ENCODE results near the gene TSHZ1.

Gene TSHZ1, protein sequence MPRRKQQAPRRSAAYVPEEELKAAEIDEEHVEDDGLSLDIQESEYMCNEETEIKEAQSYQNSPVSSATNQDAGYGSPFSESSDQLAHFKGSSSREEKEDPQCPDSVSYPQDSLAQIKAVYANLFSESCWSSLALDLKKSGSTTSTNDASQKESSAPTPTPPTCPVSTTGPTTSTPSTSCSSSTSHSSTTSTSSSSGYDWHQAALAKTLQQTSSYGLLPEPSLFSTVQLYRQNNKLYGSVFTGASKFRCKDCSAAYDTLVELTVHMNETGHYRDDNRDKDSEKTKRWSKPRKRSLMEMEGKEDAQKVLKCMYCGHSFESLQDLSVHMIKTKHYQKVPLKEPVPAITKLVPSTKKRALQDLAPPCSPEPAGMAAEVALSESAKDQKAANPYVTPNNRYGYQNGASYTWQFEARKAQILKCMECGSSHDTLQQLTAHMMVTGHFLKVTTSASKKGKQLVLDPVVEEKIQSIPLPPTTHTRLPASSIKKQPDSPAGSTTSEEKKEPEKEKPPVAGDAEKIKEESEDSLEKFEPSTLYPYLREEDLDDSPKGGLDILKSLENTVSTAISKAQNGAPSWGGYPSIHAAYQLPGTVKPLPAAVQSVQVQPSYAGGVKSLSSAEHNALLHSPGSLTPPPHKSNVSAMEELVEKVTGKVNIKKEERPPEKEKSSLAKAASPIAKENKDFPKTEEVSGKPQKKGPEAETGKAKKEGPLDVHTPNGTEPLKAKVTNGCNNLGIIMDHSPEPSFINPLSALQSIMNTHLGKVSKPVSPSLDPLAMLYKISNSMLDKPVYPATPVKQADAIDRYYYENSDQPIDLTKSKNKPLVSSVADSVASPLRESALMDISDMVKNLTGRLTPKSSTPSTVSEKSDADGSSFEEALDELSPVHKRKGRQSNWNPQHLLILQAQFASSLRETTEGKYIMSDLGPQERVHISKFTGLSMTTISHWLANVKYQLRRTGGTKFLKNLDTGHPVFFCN (N-terminal part only)

DNA sequence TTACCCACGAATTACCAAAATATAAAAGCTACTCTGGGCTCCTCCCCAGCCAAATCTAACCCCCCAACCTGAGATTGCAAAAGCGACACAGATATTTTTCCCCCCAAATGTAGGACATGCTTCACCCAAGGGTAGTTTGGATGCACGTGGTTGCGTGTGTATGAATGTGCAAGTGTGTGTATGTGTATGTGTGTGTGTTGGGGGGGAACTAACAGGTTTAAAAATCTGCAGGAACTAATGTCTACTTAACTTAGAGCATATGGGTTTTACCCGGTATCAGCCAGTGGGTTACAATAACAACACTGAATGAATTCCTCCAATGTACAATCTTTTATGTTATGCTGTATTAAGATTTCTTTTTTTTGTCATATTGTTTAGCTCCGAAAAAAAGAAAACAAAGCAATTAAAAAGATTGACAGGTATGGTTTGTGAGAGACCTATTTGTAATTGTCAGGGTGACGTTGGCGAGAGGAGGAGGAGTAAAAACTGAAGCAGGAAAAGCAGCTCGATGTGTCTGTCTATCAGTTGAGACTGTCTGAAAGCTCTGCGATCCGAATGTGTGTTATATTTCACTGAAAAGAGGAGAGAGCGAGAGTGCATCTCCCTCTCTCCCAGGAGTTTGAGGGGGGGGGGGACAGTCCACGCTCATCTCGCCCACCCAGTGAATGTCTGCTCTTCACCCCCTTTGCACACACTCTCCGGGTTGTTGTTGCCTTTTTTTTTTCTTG is at the start of gene TSHZ1:
Gene TSHZ1, plus strand, starts transcription at position 524 of the 728 bp plus-strand sequence. CDS start 1,080 bp downstream, outside the sequence.
- H3K4me3 ChIP-seq (replicated peaks in 1 of 2; ENCODE audit: low read depth in 2 of 2, low read length in 2 of 2) = peak within 1 kb of the TSS; percentile 83 to 85
- DNase-seq (ENCODE audit: low read depth in 2 of 2) = peak; percentile 87 to 89
- TF ChIP-seq, protein P1, sequence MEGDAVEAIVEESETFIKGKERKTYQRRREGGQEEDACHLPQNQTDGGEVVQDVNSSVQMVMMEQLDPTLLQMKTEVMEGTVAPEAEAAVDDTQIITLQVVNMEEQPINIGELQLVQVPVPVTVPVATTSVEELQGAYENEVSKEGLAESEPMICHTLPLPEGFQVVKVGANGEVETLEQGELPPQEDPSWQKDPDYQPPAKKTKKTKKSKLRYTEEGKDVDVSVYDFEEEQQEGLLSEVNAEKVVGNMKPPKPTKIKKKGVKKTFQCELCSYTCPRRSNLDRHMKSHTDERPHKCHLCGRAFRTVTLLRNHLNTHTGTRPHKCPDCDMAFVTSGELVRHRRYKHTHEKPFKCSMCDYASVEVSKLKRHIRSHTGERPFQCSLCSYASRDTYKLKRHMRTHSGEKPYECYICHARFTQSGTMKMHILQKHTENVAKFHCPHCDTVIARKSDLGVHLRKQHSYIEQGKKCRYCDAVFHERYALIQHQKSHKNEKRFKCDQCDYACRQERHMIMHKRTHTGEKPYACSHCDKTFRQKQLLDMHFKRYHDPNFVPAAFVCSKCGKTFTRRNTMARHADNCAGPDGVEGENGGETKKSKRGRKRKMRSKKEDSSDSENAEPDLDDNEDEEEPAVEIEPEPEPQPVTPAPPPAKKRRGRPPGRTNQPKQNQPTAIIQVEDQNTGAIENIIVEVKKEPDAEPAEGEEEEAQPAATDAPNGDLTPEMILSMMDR (IDR thresholded peaks at IDR 0.05; ENCODE audit: low read depth, low read length) = no peak

DNA sequence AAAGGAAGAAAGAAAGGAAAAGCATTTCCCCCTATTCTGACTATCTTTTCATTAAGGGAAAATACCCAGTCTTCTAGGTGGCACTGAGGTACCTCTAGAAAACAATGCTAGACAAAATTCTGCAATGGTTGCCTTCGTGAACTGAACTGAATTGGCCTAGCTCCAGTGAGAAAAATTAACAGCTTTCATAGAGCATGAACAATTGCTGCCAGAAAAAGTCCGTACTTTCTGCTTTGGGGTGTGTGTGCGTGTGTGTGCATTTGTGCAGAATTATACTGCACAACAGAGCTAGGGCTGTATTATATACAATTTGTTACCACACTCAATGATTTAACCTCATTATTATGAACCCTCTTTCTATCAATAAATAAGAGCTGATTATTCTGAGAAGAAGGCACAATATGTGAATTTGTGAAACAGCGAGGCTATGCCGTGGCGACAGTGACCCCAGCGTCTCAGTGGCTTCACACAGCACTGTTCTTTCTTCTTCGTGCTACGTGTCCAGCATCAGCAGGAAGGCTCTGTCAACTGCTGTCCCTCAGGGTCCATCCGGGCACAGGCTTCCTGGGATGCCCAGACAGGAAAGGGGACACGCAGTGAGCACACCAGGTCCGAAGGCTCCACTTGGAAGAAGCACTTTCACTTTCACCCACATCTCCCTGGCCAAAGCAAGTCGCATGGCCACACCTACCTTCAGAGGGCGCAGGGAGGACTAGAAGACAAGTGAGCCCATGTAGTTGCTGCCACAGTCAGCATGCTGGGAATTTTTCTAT is 49.2 kb upstream of the TSHZ1 start:
- DNase-seq (ENCODE audit: low read depth in 2 of 2) = peak; percentile 5

DNA sequence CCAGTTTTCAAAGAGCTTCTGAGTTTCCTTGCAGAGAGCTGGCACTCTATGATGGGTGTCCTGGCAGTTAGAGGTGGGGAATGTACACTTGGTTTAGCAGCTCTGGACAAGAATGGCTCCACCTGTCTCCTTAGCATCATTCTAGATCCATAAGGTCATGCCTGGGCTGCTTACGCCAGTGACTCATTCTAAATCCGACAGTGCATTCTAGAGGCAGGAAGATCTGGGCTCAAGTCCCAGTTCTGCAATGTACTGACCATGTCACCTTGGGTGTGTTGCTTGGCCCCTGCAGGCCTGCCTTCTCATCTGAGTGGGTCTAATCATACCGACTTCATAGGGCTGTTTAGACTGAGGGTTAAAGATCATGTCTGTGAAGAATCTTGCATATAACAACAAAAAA is 48.1 kb upstream of the TSHZ1 start:
- TF ChIP-seq, protein P1 (IDR thresholded peaks at IDR 0.05; ENCODE audit: low read depth, low read length) = no peak
- peak; percentile 47 to 53 for DNase-seq (ENCODE audit: low read depth in 2 of 2)
- H3K4me3 ChIP-seq (replicated peaks in 1 of 2; ENCODE audit: low read depth in 2 of 2, low read length in 2 of 2) = no peak overlapping the region

More for the DNA sequence above, 49.2 kb upstream of the TSHZ1 start:
- peak overlapping the region in 1 of 2 donors; percentile 36 for H3K4me3 ChIP-seq (replicated peaks in 1 of 2; ENCODE audit: low read depth in 2 of 2, low read length in 2 of 2)
- TF ChIP-seq, protein P1 (IDR thresholded peaks at IDR 0.05; ENCODE audit: low read depth, low read length) = no peak

DNA sequence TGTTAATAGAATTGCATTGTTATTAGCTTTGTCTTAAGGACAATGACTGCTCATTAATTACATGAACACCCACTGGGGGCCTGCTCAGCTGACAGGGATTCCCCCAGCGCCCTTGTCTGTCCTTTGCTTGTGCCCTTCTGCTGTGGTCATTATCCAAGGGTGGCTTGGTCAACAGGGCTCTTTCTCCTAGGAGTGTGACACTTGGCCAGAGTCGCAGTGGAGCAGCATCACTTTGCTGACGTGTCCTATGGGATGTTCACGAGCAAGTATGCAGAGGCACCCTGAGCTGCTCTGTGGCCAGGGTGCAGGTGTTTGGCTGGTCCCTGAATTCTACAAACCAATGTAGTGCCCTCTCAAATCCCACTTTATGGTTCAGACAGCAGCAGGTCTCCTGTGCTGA is 47.6 kb upstream of the TSHZ1 start:
- DNase-seq (ENCODE audit: low read depth in 2 of 2) = no peak
- TF ChIP-seq, protein P1 (IDR thresholded peaks at IDR 0.05; ENCODE audit: low read depth, low read length) = no peak
- H3K4me3 ChIP-seq (replicated peaks in 1 of 2; ENCODE audit: low read depth in 2 of 2, low read length in 2 of 2) = no peak overlapping the region

DNA sequence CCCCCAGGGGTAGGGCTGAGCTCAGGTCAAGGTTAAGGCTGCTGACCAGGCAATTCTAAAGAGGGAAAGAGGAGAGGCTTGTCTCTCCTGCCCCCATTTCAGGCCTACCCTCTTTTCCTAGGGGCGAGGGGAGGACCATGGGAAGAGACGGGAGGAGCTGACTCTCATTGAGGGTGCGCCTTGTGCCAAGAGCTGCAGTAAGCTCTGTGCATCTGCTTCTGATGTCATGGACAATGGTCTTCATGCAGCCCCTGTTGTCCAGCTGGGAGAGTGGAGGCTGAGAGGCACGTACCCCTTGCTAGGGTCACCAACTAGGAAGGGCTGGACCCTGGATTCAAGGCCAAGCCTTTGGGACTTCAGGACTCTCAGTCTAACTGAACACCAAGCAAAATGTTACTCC is 46.9 kb upstream of the TSHZ1 start:
- no peak overlapping the region for H3K4me3 ChIP-seq (replicated peaks in 1 of 2; ENCODE audit: low read depth in 2 of 2, low read length in 2 of 2)
- DNase-seq (ENCODE audit: low read depth in 2 of 2) = no peak
- TF ChIP-seq, protein P1 (IDR thresholded peaks at IDR 0.05; ENCODE audit: low read depth, low read length) = no peak
